Measurements from ENCODE around the gene AHNAK2. TPM values are rescaled to one million over a fixed set of nuclear protein-coding genes. Genes with fewer than 3 reads are reported as not detected.

The AHNAK2 gene
- total RNA-seq, 4 donors from 2014 or later: 3.2 to 19.0 (median 10.7) TPM

DNA sequence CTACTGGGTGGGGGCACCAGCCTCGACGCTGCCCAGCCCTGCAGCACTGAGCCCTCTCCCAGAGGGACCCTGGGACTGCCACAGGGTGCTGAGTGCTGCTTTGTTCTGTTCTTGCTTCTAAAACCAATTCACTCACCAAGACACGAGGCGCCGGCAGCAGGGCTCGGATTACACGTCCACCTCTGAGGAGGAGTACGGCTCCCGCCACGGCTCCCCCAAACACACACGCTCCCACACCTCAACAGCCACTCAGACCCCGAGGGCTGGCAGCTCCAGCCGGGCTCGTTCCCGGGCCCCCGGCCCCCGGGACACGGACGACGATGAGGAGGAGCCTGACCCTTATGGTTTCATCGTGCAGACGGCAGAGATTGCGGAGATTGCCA lies 88.8 kb downstream of the AHNAK2 start:
- Histone ChIP-seq H3K36me3 (peaks cover 0 to 48% (median 0%) of the 10 kb centered on the region in 3 donors), H3K4me3 (no peak overlapping the region), H3K27ac (no peak overlapping the region), H3K9me3 (no peaks in the 10 kb centered on the region), H3K27me3 (no peaks in the 10 kb centered on the region), H3K4me1 (peaks cover 0 to 10% (median 0%) of the 10 kb centered on the region in 4 donors)
- TF ChIP-seq, protein P1, sequence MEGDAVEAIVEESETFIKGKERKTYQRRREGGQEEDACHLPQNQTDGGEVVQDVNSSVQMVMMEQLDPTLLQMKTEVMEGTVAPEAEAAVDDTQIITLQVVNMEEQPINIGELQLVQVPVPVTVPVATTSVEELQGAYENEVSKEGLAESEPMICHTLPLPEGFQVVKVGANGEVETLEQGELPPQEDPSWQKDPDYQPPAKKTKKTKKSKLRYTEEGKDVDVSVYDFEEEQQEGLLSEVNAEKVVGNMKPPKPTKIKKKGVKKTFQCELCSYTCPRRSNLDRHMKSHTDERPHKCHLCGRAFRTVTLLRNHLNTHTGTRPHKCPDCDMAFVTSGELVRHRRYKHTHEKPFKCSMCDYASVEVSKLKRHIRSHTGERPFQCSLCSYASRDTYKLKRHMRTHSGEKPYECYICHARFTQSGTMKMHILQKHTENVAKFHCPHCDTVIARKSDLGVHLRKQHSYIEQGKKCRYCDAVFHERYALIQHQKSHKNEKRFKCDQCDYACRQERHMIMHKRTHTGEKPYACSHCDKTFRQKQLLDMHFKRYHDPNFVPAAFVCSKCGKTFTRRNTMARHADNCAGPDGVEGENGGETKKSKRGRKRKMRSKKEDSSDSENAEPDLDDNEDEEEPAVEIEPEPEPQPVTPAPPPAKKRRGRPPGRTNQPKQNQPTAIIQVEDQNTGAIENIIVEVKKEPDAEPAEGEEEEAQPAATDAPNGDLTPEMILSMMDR (IDR thresholded peaks at IDR 0.05): no peak
- no peak for TF ChIP-seq POLR2A (IDR thresholded peaks at IDR 0.05)
- no peak for DNase-seq

DNA sequence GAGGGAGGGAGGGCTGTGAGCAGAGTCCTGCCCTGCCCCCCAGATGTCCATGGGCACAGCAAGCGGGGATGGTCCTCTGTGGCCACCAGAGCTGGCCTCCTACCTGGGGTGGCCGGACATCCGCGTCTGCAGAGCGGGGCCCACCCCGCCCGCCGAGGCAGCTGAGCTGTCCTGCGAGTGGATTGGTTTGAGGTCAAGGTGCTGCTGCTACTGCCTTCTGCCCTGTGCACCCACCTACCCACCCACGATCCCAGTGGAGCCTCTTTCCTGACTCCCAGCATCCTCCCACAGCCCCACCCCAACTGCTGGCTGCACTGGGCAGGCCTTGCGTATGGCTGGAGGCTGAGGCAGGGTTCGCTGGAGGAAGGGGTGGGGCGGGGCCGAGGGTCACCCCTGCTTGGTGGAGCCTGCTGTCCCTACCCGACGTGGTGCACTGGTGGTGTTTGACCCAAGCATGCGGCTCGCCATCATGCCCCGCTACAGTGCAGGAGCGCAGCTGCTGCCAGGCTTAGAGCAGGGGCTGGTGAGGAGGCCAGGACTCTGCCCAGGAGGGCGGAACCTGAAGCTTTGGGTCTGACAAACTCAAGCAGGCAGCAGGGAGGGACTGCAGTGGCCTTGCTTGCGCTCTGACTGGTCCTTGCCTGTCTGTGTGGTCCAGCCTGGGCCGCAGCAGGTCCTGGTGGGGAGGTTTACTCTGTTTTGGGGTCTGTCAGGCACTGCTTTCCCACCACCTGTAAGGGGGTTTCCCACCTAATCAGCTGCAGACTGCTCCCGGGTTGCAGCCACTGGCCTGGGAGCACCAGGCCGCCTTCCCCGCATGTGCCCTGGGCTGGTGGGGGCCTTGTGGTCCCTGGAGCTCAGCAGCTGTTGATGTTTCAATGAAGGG lies 89.4 kb downstream of the AHNAK2 start:
- no peaks in the 10 kb centered on the region for H3K27me3 ChIP-seq
- TF ChIP-seq, protein P1 (IDR thresholded peaks at IDR 0.05): no peak
- TF ChIP-seq POLR2A (IDR thresholded peaks at IDR 0.05): no peak
- no peaks in the 10 kb centered on the region for H3K9me3 ChIP-seq
- DNase-seq: peak in 2 of 3 donors; percentile 34 to 43
- no peak overlapping the region for H3K27ac ChIP-seq
- peaks cover 0 to 10% (median 0%) of the 10 kb centered on the region in 4 donors for H3K4me1 ChIP-seq
- peaks cover 0 to 51% (median 0%) of the 10 kb centered on the region in 3 donors for H3K36me3 ChIP-seq
- H3K4me3 ChIP-seq: no peak overlapping the region

DNA sequence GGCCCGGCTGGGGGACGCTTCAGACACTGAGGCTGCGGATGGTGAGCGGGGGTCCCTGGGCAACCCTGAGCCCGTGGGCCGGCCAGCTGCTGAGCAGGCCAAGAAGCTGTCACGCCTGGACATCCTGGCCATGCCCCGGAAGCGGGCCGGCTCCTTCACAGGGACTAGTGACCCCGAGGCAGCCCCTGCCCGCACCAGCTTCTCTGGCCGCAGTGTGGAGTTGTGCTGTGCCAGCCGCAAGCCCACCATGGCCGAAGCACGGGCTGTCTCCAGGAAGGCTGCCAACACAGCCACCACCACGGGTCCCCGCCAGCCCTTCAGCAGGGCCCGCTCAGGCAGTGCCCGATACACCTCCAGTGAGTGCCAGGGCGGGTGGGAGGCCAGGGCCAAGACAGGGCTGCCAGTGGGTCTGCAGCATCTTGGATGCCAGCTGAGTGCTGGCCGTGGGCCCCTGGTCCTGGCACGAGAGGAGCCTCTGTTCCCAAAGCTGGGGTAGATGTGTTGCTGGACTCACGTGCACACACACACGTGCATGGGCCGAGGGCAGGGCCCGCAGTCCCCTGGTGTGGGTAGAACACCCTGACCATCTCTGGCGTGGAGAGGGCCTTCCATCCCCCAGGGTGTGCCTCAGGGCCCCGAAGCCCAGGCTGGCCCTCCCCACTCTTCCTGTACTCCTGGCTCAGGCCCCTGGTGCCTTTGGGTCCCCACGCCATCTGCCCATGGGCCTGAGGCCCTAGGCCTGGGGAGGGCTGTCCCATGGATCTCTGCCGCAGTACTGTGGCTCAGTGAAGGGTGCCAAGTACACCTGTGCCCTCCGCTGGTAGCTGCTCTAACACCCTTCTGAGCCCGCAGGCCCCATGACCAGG lies 90.3 kb downstream of the AHNAK2 start:
- Histone ChIP-seq H3K4me3 (no peak overlapping the region), H3K4me1 (peaks cover 0 to 2% (median 0%) of the 10 kb centered on the region in 4 donors), H3K27ac (no peak overlapping the region), H3K9me3 (no peaks in the 10 kb centered on the region), H3K27me3 (no peaks in the 10 kb centered on the region), H3K36me3 (peaks cover 0 to 60% (median 0%) of the 10 kb centered on the region in 3 donors)
- TF ChIP-seq, protein P1 (IDR thresholded peaks at IDR 0.05): no peak
- TF ChIP-seq POLR2A (IDR thresholded peaks at IDR 0.05): no peak
- DNase-seq: peak in 2 of 3 donors; percentile 42 to 43

Other genes starting within 250 kb of the AHNAK2 start
- 100 to 1,000 TPM in 3 of 4 donors, 10 to 100 TPM in 1; 64.6 to 144 (median 115) TPM for gene SIVA1, start 225.2 kb downstream of the AHNAK2 start, total RNA-seq
- 100 to 1,000 TPM in 2 of 4 donors, 10 to 100 TPM in 2; 85.6 to 259 (median 111) TPM for gene AKT1, start 182.6 kb downstream of the AHNAK2 start, total RNA-seq
- 10 to 100 TPM in 2 of 4 donors, 1 to 10 TPM in 2; 2.5 to 14.7 (median 10.9) TPM for gene ZBTB42, start 177.3 kb downstream of the AHNAK2 start, total RNA-seq
- gene CEP170B, start 113.1 kb downstream of the AHNAK2 start, total RNA-seq: 100 to 1,000 TPM in 1 of 4 donors, 10 to 100 TPM in 3; 42.1 to 112 (median 83.8) TPM
- gene PLD4, start 53.5 kb downstream of the AHNAK2 start, total RNA-seq: 1 to 10 TPM in 2 of 4 donors, not detected in 2; 1.7 to 4.1 TPM
- gene CLBA1, start 7.4 kb upstream of the AHNAK2 start, total RNA-seq: 1 to 10 TPM in 2 of 4 donors, under 1 TPM in 1, not detected in 1; 0.88 to 3.8 (median 2.8) TPM
- 1 to 10 TPM; 3.7 to 9.1 (median 6.6) TPM for gene CDCA4, start 42.7 kb upstream of the AHNAK2 start, total RNA-seq
- 10 to 100 TPM in 1 of 4 donors, 1 to 10 TPM in 3; 1.5 to 29.7 (median 4.2) TPM for gene GPR132, start 87.1 kb upstream of the AHNAK2 start, total RNA-seq
- 10 to 100 TPM in 3 of 4 donors, 1 to 10 TPM in 1; 7.5 to 33.0 (median 11.2) TPM for gene JAG2, start 190.4 kb upstream of the AHNAK2 start, total RNA-seq
- gene NUDT14, start 202.9 kb upstream of the AHNAK2 start, total RNA-seq: 10 to 100 TPM in 3 of 4 donors, 1 to 10 TPM in 1; 6.6 to 47.7 (median 25.7) TPM

Measured in Peyer's patch (tissue), 4 donors.